NB4 (cell line): ENCODE results near the gene TULP4.

Source experiments
- POLR2A ChIP-seq: IDR thresholded peaks from 2 replicates; pipeline ENCODE4 v1.6.1; 2011; ENCODE audit warnings: mild to moderate bottlenecking; ENCODE audit not compliant: insufficient read length; ENCODE audit errors: extremely low read depth
- TF ChIP-seq, protein P1 (sequence below): IDR thresholded peaks from one replicate; pipeline ENCODE4 v1.5.1; 2012; ENCODE audit warnings: low read depth, low read length

GRCh38 chr6:158501360-158502262, 189.3 kb downstream of the TULP4 start:
- TF ChIP-seq, protein P1, sequence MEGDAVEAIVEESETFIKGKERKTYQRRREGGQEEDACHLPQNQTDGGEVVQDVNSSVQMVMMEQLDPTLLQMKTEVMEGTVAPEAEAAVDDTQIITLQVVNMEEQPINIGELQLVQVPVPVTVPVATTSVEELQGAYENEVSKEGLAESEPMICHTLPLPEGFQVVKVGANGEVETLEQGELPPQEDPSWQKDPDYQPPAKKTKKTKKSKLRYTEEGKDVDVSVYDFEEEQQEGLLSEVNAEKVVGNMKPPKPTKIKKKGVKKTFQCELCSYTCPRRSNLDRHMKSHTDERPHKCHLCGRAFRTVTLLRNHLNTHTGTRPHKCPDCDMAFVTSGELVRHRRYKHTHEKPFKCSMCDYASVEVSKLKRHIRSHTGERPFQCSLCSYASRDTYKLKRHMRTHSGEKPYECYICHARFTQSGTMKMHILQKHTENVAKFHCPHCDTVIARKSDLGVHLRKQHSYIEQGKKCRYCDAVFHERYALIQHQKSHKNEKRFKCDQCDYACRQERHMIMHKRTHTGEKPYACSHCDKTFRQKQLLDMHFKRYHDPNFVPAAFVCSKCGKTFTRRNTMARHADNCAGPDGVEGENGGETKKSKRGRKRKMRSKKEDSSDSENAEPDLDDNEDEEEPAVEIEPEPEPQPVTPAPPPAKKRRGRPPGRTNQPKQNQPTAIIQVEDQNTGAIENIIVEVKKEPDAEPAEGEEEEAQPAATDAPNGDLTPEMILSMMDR = no peak
- TF ChIP-seq POLR2A = no peak
